Ishikawa (cell line): ENCODE data around the gene CEP126.

Experiments used
- CEBPB ChIP-seq: IDR thresholded peaks from 2 replicates; pipeline ENCODE4 v1.6.1; 2012
- CREB1 ChIP-seq: IDR thresholded peaks from 2 replicates; pipeline ENCODE4 v1.6.1; 2012; ENCODE audit warnings: low read depth
- EGR1 ChIP-seq: IDR thresholded peaks from 2 replicates; pipeline ENCODE4 v1.6.1; 2012
- EP300 ChIP-seq: IDR thresholded peaks from 2 replicates; pipeline ENCODE4 v1.6.1; 2012; ENCODE audit warnings: borderline replicate concordance
- FOXM1 ChIP-seq: IDR thresholded peaks from 2 replicates; pipeline ENCODE4 v1.6.1; 2012; ENCODE audit warnings: low read depth, borderline replicate concordance
- NFIC ChIP-seq: IDR thresholded peaks from 2 replicates; pipeline ENCODE4 v1.6.1; 2012
- RAD21 ChIP-seq: IDR thresholded peaks from 2 replicates; pipeline ENCODE4 v1.6.1; 2012; ENCODE audit warnings: low read depth
- TAF1 ChIP-seq: IDR thresholded peaks from 2 replicates; pipeline ENCODE4 v1.6.1; 2012; ENCODE audit warnings: low read depth, mild to moderate bottlenecking
- TCF12 ChIP-seq: IDR thresholded peaks from 2 replicates; pipeline ENCODE4 v1.6.1; 2012; ENCODE audit warnings: low read depth
- TEAD4 ChIP-seq: IDR thresholded peaks from 2 replicates; pipeline ENCODE4 v1.6.1; 2012
- YY1 ChIP-seq: IDR thresholded peaks from 2 replicates; pipeline ENCODE4 v1.6.1; 2012; ENCODE audit warnings: low read depth
- ZBTB7A ChIP-seq: IDR thresholded peaks from 2 replicates; pipeline ENCODE4 v1.6.1; 2012; ENCODE audit warnings: low read depth
- TF ChIP-seq, protein P1 (sequence below): IDR thresholded peaks from 2 replicates; pipeline ENCODE4 v1.6.1; 2012; ENCODE audit warnings: low read depth, mild to moderate bottlenecking
- TF ChIP-seq, protein P2 (sequence below): IDR thresholded peaks from 2 replicates; pipeline ENCODE4 v1.6.1; 2012
- TF ChIP-seq, protein P3 (sequence below): IDR thresholded peaks from 2 replicates; pipeline ENCODE4 v1.6.1; 2012

CEP126 gene

DNA sequence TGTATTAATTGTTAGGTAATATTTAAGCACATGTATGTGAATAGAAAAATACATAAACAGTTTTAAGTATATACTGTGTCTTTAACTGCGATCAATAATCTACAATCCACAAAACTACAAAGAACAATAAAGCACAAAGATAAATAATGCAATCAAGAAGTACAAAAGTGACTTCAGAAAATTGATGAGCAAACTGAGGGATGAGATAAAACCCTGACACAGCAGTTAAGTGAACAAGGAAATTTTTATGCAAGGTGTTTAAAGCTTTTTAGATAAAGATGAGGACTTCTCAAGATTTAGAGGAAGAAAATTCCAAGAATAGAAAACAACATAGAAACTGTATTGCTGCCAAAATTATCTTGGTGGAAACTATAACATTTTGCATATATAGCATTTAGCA lies 60.0 kb downstream of the CEP126 start:
- no peak for TF ChIP-seq TEAD4
- TF ChIP-seq YY1: no peak
- no peak for TF ChIP-seq EP300
- no peak for TF ChIP-seq RAD21
- no peak for TF ChIP-seq CEBPB
- no peak for TF ChIP-seq NFIC
- TF ChIP-seq, protein P1, sequence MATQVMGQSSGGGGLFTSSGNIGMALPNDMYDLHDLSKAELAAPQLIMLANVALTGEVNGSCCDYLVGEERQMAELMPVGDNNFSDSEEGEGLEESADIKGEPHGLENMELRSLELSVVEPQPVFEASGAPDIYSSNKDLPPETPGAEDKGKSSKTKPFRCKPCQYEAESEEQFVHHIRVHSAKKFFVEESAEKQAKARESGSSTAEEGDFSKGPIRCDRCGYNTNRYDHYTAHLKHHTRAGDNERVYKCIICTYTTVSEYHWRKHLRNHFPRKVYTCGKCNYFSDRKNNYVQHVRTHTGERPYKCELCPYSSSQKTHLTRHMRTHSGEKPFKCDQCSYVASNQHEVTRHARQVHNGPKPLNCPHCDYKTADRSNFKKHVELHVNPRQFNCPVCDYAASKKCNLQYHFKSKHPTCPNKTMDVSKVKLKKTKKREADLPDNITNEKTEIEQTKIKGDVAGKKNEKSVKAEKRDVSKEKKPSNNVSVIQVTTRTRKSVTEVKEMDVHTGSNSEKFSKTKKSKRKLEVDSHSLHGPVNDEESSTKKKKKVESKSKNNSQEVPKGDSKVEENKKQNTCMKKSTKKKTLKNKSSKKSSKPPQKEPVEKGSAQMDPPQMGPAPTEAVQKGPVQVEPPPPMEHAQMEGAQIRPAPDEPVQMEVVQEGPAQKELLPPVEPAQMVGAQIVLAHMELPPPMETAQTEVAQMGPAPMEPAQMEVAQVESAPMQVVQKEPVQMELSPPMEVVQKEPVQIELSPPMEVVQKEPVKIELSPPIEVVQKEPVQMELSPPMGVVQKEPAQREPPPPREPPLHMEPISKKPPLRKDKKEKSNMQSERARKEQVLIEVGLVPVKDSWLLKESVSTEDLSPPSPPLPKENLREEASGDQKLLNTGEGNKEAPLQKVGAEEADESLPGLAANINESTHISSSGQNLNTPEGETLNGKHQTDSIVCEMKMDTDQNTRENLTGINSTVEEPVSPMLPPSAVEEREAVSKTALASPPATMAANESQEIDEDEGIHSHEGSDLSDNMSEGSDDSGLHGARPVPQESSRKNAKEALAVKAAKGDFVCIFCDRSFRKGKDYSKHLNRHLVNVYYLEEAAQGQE: no peak
- no peak for TF ChIP-seq TCF12
- no peak for TF ChIP-seq TAF1
- TF ChIP-seq, protein P2, sequence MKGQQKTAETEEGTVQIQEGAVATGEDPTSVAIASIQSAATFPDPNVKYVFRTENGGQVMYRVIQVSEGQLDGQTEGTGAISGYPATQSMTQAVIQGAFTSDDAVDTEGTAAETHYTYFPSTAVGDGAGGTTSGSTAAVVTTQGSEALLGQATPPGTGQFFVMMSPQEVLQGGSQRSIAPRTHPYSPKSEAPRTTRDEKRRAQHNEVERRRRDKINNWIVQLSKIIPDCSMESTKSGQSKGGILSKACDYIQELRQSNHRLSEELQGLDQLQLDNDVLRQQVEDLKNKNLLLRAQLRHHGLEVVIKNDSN: no peak
- no peak for TF ChIP-seq ZBTB7A
- no peak for TF ChIP-seq FOXM1
- no peak for TF ChIP-seq CREB1
- TF ChIP-seq EGR1: no peak
- TF ChIP-seq, protein P3, sequence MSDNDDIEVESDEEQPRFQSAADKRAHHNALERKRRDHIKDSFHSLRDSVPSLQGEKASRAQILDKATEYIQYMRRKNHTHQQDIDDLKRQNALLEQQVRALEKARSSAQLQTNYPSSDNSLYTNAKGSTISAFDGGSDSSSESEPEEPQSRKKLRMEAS: no peak

DNA sequence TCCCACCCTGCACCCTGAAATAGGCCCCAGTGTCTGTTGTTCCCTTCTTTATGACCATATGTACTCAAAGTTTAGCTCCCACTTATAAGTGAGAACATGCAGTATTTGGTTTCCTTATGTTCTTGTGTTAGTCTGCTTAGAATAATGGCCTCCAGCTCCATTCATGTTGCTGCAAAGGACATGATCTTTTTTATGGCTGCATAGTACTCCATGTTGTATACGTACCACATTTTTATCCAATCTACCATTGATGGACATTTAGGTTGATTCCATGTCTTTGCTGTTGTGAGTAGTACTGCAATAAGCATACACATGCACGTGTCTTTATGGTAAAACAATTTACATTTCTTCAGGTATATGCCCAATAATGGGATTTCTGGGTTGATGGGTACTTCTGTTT lies 60.9 kb downstream of the CEP126 start:
- TF ChIP-seq, protein P1: no peak
- TF ChIP-seq, protein P2: no peak
- TF ChIP-seq CEBPB: no peak
- TF ChIP-seq NFIC: no peak
- TF ChIP-seq FOXM1: no peak
- no peak for TF ChIP-seq TEAD4
- TF ChIP-seq ZBTB7A: no peak
- TF ChIP-seq CREB1: no peak
- TF ChIP-seq EGR1: no peak
- no peak for TF ChIP-seq TCF12
- TF ChIP-seq EP300: no peak
- TF ChIP-seq, protein P3: no peak
- no peak for TF ChIP-seq TAF1
- no peak for TF ChIP-seq YY1
- no peak for TF ChIP-seq RAD21

DNA sequence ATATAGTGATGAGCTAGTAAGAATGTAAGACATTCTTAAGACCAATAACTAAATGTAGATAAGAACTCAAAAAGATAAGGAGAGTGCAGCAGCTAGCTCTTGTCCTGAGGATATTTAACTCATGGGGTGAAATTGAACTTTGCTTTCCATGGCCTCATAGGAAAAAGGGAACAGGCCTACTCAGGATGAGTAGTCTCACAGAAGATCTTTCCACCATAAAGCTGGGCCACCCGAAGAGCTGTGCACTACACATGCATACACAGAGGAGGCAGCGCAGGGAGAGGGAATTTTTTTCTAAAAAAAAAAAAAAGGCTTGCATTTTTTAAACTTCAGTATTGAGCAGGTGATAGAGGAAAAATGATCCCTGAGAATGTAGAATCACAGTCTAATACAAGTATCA lies 72.6 kb downstream of the CEP126 start:
- TF ChIP-seq NFIC (no peak), RAD21 (no peak), EP300 (no peak), TCF12 (no peak), YY1 (no peak), EGR1 (no peak), TEAD4 (no peak), CREB1 (no peak), ZBTB7A (no peak), CEBPB (no peak), TAF1 (no peak), FOXM1 (no peak)
- TF ChIP-seq, protein P3: no peak
- TF ChIP-seq, protein P1: no peak
- TF ChIP-seq, protein P2: no peak

DNA sequence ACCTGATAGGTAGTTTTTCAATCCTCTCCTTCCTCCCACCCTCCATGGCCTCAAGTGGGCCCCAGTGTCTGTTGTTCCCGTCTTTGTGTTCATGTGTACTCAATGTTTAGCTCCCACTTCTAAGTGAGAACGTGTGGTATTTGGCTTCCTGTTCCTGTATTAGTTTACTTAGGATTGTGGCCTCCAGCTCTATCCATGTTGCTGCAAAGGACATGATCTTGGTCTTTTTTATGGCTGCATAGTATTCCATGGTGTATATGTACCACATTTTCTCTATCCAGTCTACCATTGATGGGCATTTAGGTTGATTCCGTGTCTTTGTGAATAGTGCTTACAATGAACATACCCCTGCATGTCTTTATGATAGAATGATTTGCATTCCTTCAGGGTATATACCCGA lies 78.4 kb downstream of the CEP126 start:
- TF ChIP-seq CREB1 (no peak), TAF1 (no peak), CEBPB (no peak), TEAD4 (no peak), EP300 (no peak), ZBTB7A (no peak), TCF12 (no peak), RAD21 (no peak), NFIC (no peak)
- TF ChIP-seq, protein P1: no peak
- TF ChIP-seq, protein P3: no peak
- TF ChIP-seq, protein P2: no peak
